VCaP (cell line): ENCODE measurements around the gene DGCR2.
"Not testable (repeated sequence)": the region's sequence is repeated elsewhere in the genome, so short reads cannot be mapped to it uniquely, and the experiment has no call there.

Experiments used
- H3K27ac ChIP-seq: fragments of 450-650 bp; 2 replicates; pipeline ENCODE4 v1.5.1; 2017
- CTCF ChIP-seq: fragments of 450-650 bp; conservative IDR thresholded peaks from 2 replicates; pipeline ENCODE4 v1.5.1; 2017; ENCODE audit warnings: mild to moderate bottlenecking, moderate library complexity

The DGCR2 gene

GRCh38 chr22:19164425-19164824 lies 42.2 kb upstream of the DGCR2 start:
- H3K27ac ChIP-seq = no peak overlapping the region

GRCh38 chr22:19158649-19159048 lies 36.4 kb upstream of the DGCR2 start:
- not testable (repeated sequence) for H3K27ac ChIP-seq

More at GRCh38 chr22:19164425-19164824, 42.2 kb upstream of the DGCR2 start:
- no peak for TF ChIP-seq CTCF

GRCh38 chr22:19156109-19156508 lies 33.9 kb upstream of the DGCR2 start:
- not testable (repeated sequence) for H3K27ac ChIP-seq

GRCh38 chr22:19152942-19153883 lies 31.0 kb upstream of the DGCR2 start:
- no peak for TF ChIP-seq CTCF
- H3K27ac ChIP-seq = no peak overlapping the region

GRCh38 chr22:19151329-19152191 lies 29.3 kb upstream of the DGCR2 start:
- TF ChIP-seq CTCF = no peak

GRCh38 chr22:19150482-19151328 lies 28.5 kb upstream of the DGCR2 start:
- no peak for TF ChIP-seq CTCF
- H3K27ac ChIP-seq = no peak overlapping the region

More at GRCh38 chr22:19151329-19152191, 29.3 kb upstream of the DGCR2 start:
- H3K27ac ChIP-seq = no peak overlapping the region

GRCh38 chr22:19149991-19150390 lies 27.8 kb upstream of the DGCR2 start, which contains the start of gene GSC2:
Gene GSC2, minus strand, starts transcription at chr22:19150292. Its CDS starts 9 bp downstream, at chr22:19150283.
- no peak for TF ChIP-seq CTCF
- H3K27ac ChIP-seq = no peak within 1 kb of the TSS
